Activated CD8-positive, alpha-beta memory T cell treated with anti-CD3 and anti-CD28 coated beads for 1 hour (primary cell): Measurements from ENCODE around the gene HGFAC.

Experiments used
- DNase-seq, 2 donors: peaks; one replicate each; pipeline ENCODE4 v3.0.0-alpha.2; 2020; ENCODE audit warnings: low read depth in 1 of 2; ENCODE audit errors: extremely low read depth in 1 of 2

Gene HGFAC

GRCh38 chr4:3423406-3423805, 18.4 kb upstream of the HGFAC start:
- DNase-seq = no peak

- no peak for DNase-seq
Observed at GRCh38 chr4:3423952-3424351, 17.8 kb upstream of the HGFAC start.

GRCh38 chr4:3424522-3425095, 17.2 kb upstream of the HGFAC start:
- DNase-seq = no peak

- DNase-seq = no peak
Observed at GRCh38 chr4:3426465-3427133, 15.2 kb upstream of the HGFAC start.

- DNase-seq = no peak
Observed at GRCh38 chr4:3427134-3427476, 14.7 kb upstream of the HGFAC start.

GRCh38 chr4:3427706-3428446, 13.9 kb upstream of the HGFAC start:
- no peak for DNase-seq

- DNase-seq = no peak
Observed at GRCh38 chr4:3429651-3430050, 12.1 kb upstream of the HGFAC start.

- no peak for DNase-seq
Observed at GRCh38 chr4:3430524-3430923, 11.2 kb upstream of the HGFAC start.

- DNase-seq = no peak
Observed at GRCh38 chr4:3431446-3431993, 10.2 kb upstream of the HGFAC start.

GRCh38 chr4:3432381-3432790, 9.4 kb upstream of the HGFAC start:
- DNase-seq = no peak

GRCh38 chr4:3433138-3433869, 8.5 kb upstream of the HGFAC start:
- DNase-seq = no peak

GRCh38 chr4:3434881-3435685, 6.7 kb upstream of the HGFAC start:
- DNase-seq = no peak

- no peak for DNase-seq
Observed at GRCh38 chr4:3435686-3435956, 6.1 kb upstream of the HGFAC start.

GRCh38 chr4:3436048-3436797, 5.5 kb upstream of the HGFAC start:
- DNase-seq = no peak

- DNase-seq = no peak
Observed at GRCh38 chr4:3436798-3437581, 4.8 kb upstream of the HGFAC start.

GRCh38 chr4:3437582-3437936, 4.2 kb upstream of the HGFAC start:
- no peak for DNase-seq

GRCh38 chr4:3437998-3438846, 3.5 kb upstream of the HGFAC start:
- no peak for DNase-seq

- DNase-seq = no peak
Observed at GRCh38 chr4:3438847-3439180, 3.0 kb upstream of the HGFAC start.

- DNase-seq = no peak
Observed at GRCh38 chr4:3439391-3439790, 2.4 kb upstream of the HGFAC start.
